GM18519 (cell line): ENCODE measurements around the gene FRYL.
"Not testable (repeated sequence)": the region's sequence is repeated elsewhere in the genome, so short reads cannot be mapped to it uniquely, and the experiment has no call there.

ENCODE experiments used
- ATAC-seq: cut with Tn5 transposase; IDR thresholded peaks from one replicate; pipeline ENCODE4 v1.9.1; 2021; ENCODE audit warnings: mild to moderate bottlenecking, moderate library complexity; ENCODE audit not compliant: unreplicated experiment, low FRiP score

The FRYL gene

DNA sequence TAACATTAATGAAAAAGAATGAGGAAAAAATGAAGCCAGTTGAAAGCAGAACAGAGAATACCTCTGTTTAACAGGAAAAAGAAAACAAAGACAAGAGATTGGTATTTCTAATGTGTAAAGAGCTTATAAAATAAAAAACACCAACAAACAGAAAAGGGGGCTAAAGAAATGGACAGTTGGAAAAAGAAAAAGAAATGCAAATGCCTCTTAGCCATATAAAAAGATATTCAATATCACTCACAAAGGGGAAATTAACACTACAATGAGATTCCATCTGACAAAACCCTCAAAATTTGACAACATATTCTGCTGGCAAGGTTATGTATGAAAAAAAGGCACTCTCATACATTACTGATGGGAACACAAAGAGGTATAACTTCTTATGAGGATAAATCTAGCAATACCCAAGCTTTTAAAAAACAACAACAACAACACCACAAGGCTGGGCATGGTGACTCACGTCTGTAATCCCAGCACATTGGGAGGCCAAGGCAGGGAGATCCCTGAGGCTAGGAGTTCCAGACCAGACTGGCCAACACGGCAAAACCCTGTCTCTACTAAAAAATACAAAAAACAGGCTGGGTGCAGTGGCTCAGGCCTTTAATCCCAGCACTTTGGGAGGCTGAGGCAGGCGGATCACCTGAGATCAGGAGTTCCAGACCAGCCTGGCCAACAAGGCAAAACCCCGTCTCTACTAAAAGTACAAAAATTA lies 75.8 kb downstream of the FRYL start:
- ATAC-seq: no peak

GRCh38 chr4:48699475-48699874 lies 80.6 kb downstream of the FRYL start:
- ATAC-seq: no peak

- ATAC-seq: no peak
These were observed 81.8 kb downstream of the FRYL start for GRCh38 chr4:48698029-48698971.

GRCh38 chr4:48697516-48697915 lies 82.6 kb downstream of the FRYL start:
- ATAC-seq: not testable (repeated sequence)

GRCh38 chr4:48694824-48695223 lies 85.3 kb downstream of the FRYL start:
- ATAC-seq: no peak

- ATAC-seq: no peak
These were observed 86.1 kb downstream of the FRYL start for GRCh38 chr4:48693856-48694574.

GRCh38 chr4:48692897-48693296 lies 87.2 kb downstream of the FRYL start:
- no peak for ATAC-seq

GRCh38 chr4:48692044-48692443 lies 88.0 kb downstream of the FRYL start:
- ATAC-seq: no peak

DNA sequence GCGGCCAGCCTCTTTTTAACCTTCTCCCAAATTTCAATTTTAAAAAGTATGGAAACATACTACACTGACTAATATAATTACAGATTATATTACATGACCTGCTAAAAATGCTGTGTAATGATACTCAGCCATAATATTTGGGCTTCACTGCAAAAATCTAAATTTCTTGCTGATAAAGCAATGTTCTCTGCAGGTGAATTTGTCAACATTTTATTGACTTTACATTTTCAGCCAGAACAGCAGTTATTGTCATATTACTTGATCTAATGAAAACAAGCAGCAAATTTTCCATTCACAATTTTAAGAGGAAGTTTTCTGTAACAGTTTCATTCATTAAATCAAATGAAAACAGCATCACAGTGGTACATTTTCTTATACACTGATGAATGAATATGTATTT lies 91.1 kb downstream of the FRYL start:
- no peak for ATAC-seq

DNA sequence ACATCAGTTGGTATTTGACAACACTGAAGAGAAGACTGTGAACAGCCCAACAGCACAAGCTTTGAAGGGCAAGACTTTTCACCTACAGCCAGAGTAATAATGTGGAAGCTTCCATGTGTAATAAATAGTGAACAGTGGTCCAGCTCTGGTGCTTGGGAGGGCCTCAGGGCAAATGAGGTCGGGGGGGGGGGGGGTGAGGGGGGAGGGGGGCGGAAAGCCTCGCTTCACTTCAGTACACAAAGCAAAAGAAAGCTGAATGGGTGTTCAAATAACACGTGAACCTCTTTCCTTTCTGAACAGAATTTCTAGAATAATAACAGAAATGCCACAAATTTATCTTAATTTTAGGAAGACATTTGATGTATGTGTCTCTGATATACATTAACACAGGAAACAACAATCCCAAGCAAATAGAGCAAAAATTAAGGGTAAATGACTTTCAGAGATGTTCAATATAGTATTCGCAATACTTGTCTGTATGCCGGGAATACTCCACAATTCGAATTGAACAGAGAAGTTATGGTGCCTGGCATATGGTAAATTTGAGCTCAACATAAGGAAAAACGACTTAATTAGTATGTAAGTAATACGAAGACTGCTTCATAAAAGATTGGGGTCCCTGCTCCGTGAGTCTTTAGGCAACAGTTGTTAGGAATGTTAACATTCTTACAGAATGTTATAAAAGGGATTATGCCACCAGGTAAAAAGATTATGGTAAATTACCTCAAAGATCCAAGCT lies 92.6 kb downstream of the FRYL start:
- no peak for ATAC-seq

DNA sequence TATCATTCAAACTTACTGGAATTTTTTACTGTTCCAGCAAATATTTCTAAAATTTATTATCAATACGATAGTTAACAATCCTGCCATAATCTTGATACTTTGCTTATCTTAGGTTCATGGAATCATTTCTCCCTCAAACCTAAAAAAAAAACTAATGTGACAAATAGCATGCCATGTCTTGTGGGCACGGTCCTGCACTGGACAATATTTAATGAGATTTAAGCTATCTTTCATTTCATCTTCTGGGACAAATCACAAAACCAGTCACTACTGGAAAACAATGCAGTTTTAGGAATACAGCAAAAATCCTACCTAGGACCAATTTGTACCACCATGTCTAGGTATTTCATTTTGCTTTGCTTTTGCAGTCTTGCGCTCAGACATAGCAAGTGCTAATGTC lies 93.7 kb downstream of the FRYL start:
- no peak for ATAC-seq

- ATAC-seq: peak; percentile 77
These were observed 96.1 kb downstream of the FRYL start for GRCh38 chr4:48683784-48684666.

DNA sequence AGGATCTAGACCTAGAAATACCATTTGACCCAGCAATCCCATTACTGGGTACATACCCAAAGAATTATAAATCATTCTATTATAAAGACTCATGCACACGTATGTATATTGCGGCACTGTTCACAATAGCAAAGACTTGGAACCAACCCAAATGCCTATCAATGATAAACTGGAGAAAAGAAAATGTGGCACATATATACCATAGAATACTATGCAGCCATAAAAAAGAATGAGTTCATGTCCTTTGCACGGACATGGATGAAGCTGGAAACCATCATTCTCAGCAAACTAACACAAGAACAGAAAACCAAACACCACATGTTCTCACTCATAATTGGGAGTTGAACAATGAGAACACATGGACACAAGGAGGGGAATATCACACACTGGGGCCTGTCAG lies 97.2 kb downstream of the FRYL start:
- ATAC-seq: not testable (repeated sequence)

GRCh38 chr4:48681856-48682255 lies 98.2 kb downstream of the FRYL start:
- peak; percentile 52 for ATAC-seq

DNA sequence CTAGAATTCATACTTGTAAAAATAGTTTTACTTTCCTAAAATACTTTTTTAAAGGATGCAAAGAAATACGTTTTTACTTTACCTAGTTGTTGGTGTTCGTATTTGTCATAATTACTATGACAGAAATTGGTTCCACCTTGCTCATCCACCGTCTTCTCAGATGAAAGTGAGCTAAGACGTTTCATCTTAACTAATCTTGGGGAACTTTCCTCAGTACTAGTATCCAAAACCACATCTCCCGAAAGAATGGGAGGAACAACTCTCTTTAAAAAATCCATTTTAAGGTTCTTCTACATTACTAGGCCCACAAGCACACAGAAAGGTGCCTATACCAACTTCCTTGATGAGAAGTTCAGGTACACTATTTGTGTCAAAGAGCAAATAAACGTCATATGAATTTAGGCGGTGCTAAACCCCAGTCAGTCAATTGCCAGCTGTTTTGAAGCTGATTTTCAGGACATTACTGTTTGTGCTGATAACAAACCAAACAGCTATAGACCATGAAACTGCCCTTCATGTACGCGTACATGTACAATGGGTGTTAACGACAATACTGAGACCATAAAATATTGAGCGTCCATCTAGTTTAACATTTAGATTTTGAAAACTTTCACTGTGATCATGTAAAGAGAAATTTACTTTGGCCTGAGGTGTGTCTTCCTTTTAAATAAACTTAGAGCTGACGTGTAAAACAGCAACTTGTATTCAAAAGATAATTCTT lies 99.1 kb downstream of the FRYL start:
- no peak for ATAC-seq

GRCh38 chr4:48673537-48673936 lies 106.5 kb downstream of the FRYL start:
- ATAC-seq: no peak

DNA sequence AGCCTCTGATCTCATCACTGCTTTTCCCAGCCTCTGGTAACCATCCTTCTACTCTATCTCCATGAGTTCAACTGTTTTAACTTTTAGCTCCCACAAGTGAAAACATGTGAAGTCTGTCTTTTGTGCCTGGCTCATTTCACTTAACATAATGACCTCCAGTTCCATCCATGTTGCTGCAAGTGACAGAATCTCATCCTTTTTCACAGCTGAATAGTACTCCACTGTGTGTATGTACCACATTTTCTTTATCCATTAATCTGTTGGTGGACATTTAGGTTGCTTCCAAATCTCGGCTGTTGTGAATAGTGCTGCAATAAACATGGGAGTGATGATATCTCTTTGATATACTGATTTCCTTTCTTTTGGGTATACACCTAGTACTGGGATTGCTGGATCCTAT lies 109.5 kb downstream of the FRYL start:
- no peak for ATAC-seq

DNA sequence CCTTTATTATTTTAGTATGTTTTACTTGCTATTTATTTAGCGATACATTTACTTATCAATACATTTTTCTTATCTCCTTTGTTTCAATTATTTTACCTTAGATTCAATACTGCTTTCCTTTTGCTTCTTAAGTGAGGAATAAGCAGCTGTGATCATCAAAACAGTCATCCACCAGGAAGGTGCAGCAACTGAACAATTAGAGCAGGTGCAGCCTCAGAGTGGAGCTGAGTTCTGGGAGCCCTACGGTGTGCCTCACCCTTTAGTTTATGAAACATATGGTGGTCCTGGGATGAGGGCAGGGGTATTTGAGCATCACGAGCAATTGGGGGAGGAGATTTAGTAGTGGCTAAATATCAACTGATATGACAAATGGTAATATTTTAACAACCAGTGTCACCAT lies 111.0 kb downstream of the FRYL start:
- no peak for ATAC-seq
